Neural progenitor cell (in vitro differentiated cells): ENCODE results near the gene UNC5B.

Experiments used
- EZH2 ChIP-seq: fragments of 200-600 bp; sonication (generic); IDR thresholded peaks from 2 replicates; pipeline ENCODE4 v1.6.1; 2017; ENCODE audit warnings: antibody characterized with exemption, mild to moderate bottlenecking, moderate library complexity
- EZH2phosphoT487 ChIP-seq: fragments of 200-600 bp; sonication (generic); IDR thresholded peaks from 2 replicates; pipeline ENCODE4 v1.6.1; 2017; ENCODE audit warnings: antibody characterized with exemption
- TF ChIP-seq, protein P1 (sequence below): fragments of 200-600 bp; sonication (generic); IDR thresholded peaks from 2 replicates; pipeline ENCODE4 v1.5.1; 2017; ENCODE audit warnings: antibody characterized with exemption, mild to moderate bottlenecking

DNA sequence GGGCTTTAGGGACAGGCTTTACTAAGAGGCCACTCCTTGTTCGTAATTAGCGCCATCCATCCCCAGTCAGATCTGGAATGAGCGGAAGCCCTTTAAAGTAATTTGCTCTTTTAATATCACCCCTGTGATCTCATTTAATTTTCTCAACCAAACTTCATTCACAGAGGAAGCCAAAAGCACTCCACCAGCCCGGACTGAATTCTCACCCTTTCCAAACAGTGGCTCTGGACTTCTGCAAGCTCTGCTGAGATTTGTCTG, 43.1 kb downstream of the UNC5B start:
- TF ChIP-seq, protein P1, sequence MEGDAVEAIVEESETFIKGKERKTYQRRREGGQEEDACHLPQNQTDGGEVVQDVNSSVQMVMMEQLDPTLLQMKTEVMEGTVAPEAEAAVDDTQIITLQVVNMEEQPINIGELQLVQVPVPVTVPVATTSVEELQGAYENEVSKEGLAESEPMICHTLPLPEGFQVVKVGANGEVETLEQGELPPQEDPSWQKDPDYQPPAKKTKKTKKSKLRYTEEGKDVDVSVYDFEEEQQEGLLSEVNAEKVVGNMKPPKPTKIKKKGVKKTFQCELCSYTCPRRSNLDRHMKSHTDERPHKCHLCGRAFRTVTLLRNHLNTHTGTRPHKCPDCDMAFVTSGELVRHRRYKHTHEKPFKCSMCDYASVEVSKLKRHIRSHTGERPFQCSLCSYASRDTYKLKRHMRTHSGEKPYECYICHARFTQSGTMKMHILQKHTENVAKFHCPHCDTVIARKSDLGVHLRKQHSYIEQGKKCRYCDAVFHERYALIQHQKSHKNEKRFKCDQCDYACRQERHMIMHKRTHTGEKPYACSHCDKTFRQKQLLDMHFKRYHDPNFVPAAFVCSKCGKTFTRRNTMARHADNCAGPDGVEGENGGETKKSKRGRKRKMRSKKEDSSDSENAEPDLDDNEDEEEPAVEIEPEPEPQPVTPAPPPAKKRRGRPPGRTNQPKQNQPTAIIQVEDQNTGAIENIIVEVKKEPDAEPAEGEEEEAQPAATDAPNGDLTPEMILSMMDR: no peak
- TF ChIP-seq EZH2phosphoT487 (no peak), EZH2 (no peak)
